Activated T-helper 2 cell treated with anti-CD3 and anti-CD28 coated beads, Interferon-gamma antibody, Interleukin-2, Interleukin-4, amounts not matched to agents 10 μg/mL and 5 μg/mL and 100 μg/mL, durations not matched to agents 14 hours and 24 hours and 36 hours (primary cell): Measurements from ENCODE around the gene SLC41A2. TPM values are rescaled to one million over a fixed set of nuclear protein-coding genes. Genes with fewer than 3 reads are reported as not detected.

Experiments used
- DNase-seq: peaks from one replicate; pipeline ENCODE4 v3.0.0; 2021; ENCODE audit warnings: low spot score
- H3K27ac Mint-ChIP-seq: one replicate; pipeline ENCODE4 v1.8.0; 2021; ENCODE audit warnings: mixed read lengths
- H3K27me3 Mint-ChIP-seq: one replicate; pipeline ENCODE4 v1.8.0; 2021; ENCODE audit warnings: low read depth, mixed read lengths
- H3K36me3 Mint-ChIP-seq: one replicate; pipeline ENCODE4 v1.8.0; 2021; ENCODE audit warnings: low read depth, mixed read lengths
- H3K4me1 Mint-ChIP-seq: one replicate; pipeline ENCODE4 v1.8.0; 2021; ENCODE audit warnings: low read depth, mixed read lengths
- H3K4me3 Mint-ChIP-seq: one replicate; pipeline ENCODE4 v1.8.0; 2021; ENCODE audit warnings: low read depth, mild to moderate bottlenecking, moderate library complexity, mixed read lengths
- H3K9me3 Mint-ChIP-seq: one replicate; pipeline ENCODE4 v1.8.0; 2021; ENCODE audit warnings: mixed read lengths
- intact Hi-C: fragments of 100-400 bp; cut with micrococcal nuclease; formaldehyde crosslinking; loops from one replicate; pipeline ENCODE4 v1.15.1; 2023
- total RNA-seq: library from RNA; stranded (reverse); gene quantifications from 2 replicates; pipeline ENCODE4 v1.2.3, GENCODE V29; 2022

Gene SLC41A2
- total RNA-seq, 1 donor from 2014 or later = 4.3 TPM

GRCh38 chr12:104976703-104977102 lies 18.6 kb upstream of the SLC41A2 start:
- no peak for DNase-seq
- no peak overlapping the region for H3K4me3 Mint-ChIP-seq
- intact Hi-C loops = no loop called here
- H3K27me3 Mint-ChIP-seq = peaks cover 20% of the 10 kb centered on the region
- H3K36me3 Mint-ChIP-seq = no peaks in the 10 kb centered on the region
- H3K27ac Mint-ChIP-seq = no peak overlapping the region
- H3K9me3 Mint-ChIP-seq = no peaks in the 10 kb centered on the region
- H3K4me1 Mint-ChIP-seq = no peaks in the 10 kb centered on the region

GRCh38 chr12:104975587-104976343 lies 17.7 kb upstream of the SLC41A2 start:
- Mint-ChIP-seq H3K4me3 (no peak overlapping the region), H3K36me3 (no peaks in the 10 kb centered on the region), H3K4me1 (peaks cover 3% of the 10 kb centered on the region), H3K27ac (no peak overlapping the region), H3K9me3 (no peaks in the 10 kb centered on the region), H3K27me3 (peaks cover 16% of the 10 kb centered on the region)
- DNase-seq = no peak
- intact Hi-C loops = no loop called here

GRCh38 chr12:104974626-104975290 lies 16.7 kb upstream of the SLC41A2 start:
- Mint-ChIP-seq H3K27ac (no peak overlapping the region), H3K36me3 (no peaks in the 10 kb centered on the region), H3K4me3 (no peak overlapping the region), H3K4me1 (peaks cover 3% of the 10 kb centered on the region), H3K9me3 (no peaks in the 10 kb centered on the region), H3K27me3 (peaks cover 9% of the 10 kb centered on the region)
- intact Hi-C loops = no loop called here
- DNase-seq = no peak

- intact Hi-C loops = no loop called here
- Mint-ChIP-seq H3K4me1 (peaks cover 3% of the 10 kb centered on the region), H3K4me3 (no peak overlapping the region), H3K27ac (no peak overlapping the region), H3K36me3 (no peaks in the 10 kb centered on the region), H3K9me3 (no peaks in the 10 kb centered on the region), H3K27me3 (peaks cover 9% of the 10 kb centered on the region)
- DNase-seq = no peak
These were observed 15.2 kb upstream of the SLC41A2 start for GRCh38 chr12:104973250-104973649.

GRCh38 chr12:104971306-104971705 lies 13.2 kb upstream of the SLC41A2 start:
- Mint-ChIP-seq H3K36me3 (no peaks in the 10 kb centered on the region), H3K4me3 (no peak overlapping the region), H3K9me3 (no peaks in the 10 kb centered on the region), H3K27ac (no peak overlapping the region), H3K4me1 (peaks cover 3% of the 10 kb centered on the region), H3K27me3 (peaks cover 5% of the 10 kb centered on the region)
- DNase-seq = no peak
- intact Hi-C loops = no loop called here

GRCh38 chr12:104969343-104969742 lies 11.3 kb upstream of the SLC41A2 start:
- no peak for DNase-seq
- intact Hi-C loops = no loop called here
- peaks cover 18% of the 10 kb centered on the region for H3K27me3 Mint-ChIP-seq
- H3K9me3 Mint-ChIP-seq = no peaks in the 10 kb centered on the region
- no peak overlapping the region for H3K4me3 Mint-ChIP-seq
- peaks cover 3% of the 10 kb centered on the region for H3K4me1 Mint-ChIP-seq
- no peak overlapping the region for H3K27ac Mint-ChIP-seq
- no peaks in the 10 kb centered on the region for H3K36me3 Mint-ChIP-seq

GRCh38 chr12:104966677-104967076 lies 8.6 kb upstream of the SLC41A2 start:
- no peak for DNase-seq
- Mint-ChIP-seq H3K36me3 (no peaks in the 10 kb centered on the region), H3K27ac (no peak overlapping the region), H3K4me3 (no peak overlapping the region), H3K27me3 (peaks cover 37% of the 10 kb centered on the region), H3K9me3 (no peaks in the 10 kb centered on the region), H3K4me1 (peaks cover 3% of the 10 kb centered on the region)
- intact Hi-C loops = no loop called here

- no peak for DNase-seq
- Mint-ChIP-seq H3K27me3 (peaks cover 46% of the 10 kb centered on the region), H3K4me3 (no peak overlapping the region), H3K4me1 (peaks cover 3% of the 10 kb centered on the region), H3K27ac (no peak overlapping the region), H3K9me3 (no peaks in the 10 kb centered on the region), H3K36me3 (no peaks in the 10 kb centered on the region)
- intact Hi-C loops = no loop called here
These were observed 6.7 kb upstream of the SLC41A2 start for GRCh38 chr12:104964856-104965205.

GRCh38 chr12:104964167-104964855 lies 6.2 kb upstream of the SLC41A2 start:
- Mint-ChIP-seq H3K4me1 (peaks cover 7% of the 10 kb centered on the region), H3K4me3 (no peak overlapping the region), H3K36me3 (no peaks in the 10 kb centered on the region), H3K9me3 (no peaks in the 10 kb centered on the region), H3K27me3 (peaks cover 46% of the 10 kb centered on the region), H3K27ac (no peak overlapping the region)
- no peak for DNase-seq
- intact Hi-C loops = no loop called here

GRCh38 chr12:104963757-104964156 lies 5.7 kb upstream of the SLC41A2 start:
- no peak overlapping the region for H3K4me3 Mint-ChIP-seq
- intact Hi-C loops = no loop called here
- peaks cover 13% of the 10 kb centered on the region for H3K4me1 Mint-ChIP-seq
- no peak overlapping the region for H3K27ac Mint-ChIP-seq
- no peak for DNase-seq
- peaks cover 46% of the 10 kb centered on the region for H3K27me3 Mint-ChIP-seq
- no peaks in the 10 kb centered on the region for H3K9me3 Mint-ChIP-seq
- no peaks in the 10 kb centered on the region for H3K36me3 Mint-ChIP-seq

GRCh38 chr12:104960464-104960863 lies 2.4 kb upstream of the SLC41A2 start:
- Mint-ChIP-seq H3K4me1 (peaks cover 21% of the 10 kb centered on the region), H3K4me3 (no peak overlapping the region)
- intact Hi-C loops = no loop called here

GRCh38 chr12:104959335-104959841 lies 1.3 kb upstream of the SLC41A2 start:
- Mint-ChIP-seq H3K27me3 (peaks cover 49% of the 10 kb centered on the region), H3K9me3 (no peaks in the 10 kb centered on the region), H3K27ac (peak overlapping the region; percentile 88), H3K4me1 (peaks cover 21% of the 10 kb centered on the region), H3K4me3 (peak overlapping the region; percentile 87), H3K36me3 (no peaks in the 10 kb centered on the region)
- intact Hi-C loops = loop anchor here (5.0 to 10.0 kb wide), 2 partner anchors 195 to 277 kb away; no protein-coding TSS in a partner anchor
- no peak for DNase-seq

More at GRCh38 chr12:104960464-104960863, 2.4 kb upstream of the SLC41A2 start:
- H3K36me3 Mint-ChIP-seq = no peaks in the 10 kb centered on the region
- H3K27ac Mint-ChIP-seq = no peak overlapping the region
- H3K27me3 Mint-ChIP-seq = peaks cover 56% of the 10 kb centered on the region
- H3K9me3 Mint-ChIP-seq = no peaks in the 10 kb centered on the region
- DNase-seq = no peak
